ENCODE measurements around the gene CLPSL2.

DNA sequence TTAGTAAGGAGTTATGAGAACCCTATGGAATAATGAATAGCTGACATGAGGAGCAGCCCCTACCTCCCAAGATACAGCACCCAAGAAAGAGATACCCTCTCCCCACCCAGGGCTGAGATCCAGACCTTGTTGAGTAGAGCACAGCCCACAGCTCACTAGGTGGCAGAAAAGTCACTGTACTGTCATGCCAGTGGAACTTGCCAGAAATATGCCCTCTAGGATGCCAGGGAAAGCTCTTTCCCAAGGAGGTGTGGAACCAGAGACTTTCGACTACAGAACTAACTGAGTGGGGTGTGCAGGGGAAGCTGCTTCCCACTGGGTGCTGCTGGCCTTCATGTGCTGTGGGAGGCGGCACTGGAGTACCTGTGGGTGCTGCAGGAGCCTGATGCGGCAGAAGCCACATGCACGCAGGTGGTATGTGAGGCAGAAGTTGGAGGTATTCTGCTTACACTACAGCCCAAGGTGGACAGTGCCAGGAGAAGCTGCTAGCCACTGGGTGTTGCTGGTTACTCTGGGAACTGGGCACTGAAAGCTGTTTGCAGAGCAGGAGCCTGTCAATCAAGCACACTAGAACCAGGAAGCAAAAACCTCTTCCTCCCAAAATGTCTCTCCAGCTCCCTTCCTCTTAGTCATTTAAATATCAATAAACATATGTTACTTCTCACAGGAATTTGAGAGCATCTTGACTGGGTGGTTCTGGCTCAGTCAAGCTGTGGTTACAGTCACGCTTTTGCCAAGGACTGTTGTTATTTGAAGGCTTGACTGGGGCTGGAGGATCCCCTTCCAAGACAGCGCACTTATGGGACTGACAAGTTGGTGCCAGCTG lies 21.7 kb upstream of the CLPSL2 start:
- TF ChIP-seq, protein P1, sequence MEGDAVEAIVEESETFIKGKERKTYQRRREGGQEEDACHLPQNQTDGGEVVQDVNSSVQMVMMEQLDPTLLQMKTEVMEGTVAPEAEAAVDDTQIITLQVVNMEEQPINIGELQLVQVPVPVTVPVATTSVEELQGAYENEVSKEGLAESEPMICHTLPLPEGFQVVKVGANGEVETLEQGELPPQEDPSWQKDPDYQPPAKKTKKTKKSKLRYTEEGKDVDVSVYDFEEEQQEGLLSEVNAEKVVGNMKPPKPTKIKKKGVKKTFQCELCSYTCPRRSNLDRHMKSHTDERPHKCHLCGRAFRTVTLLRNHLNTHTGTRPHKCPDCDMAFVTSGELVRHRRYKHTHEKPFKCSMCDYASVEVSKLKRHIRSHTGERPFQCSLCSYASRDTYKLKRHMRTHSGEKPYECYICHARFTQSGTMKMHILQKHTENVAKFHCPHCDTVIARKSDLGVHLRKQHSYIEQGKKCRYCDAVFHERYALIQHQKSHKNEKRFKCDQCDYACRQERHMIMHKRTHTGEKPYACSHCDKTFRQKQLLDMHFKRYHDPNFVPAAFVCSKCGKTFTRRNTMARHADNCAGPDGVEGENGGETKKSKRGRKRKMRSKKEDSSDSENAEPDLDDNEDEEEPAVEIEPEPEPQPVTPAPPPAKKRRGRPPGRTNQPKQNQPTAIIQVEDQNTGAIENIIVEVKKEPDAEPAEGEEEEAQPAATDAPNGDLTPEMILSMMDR (IDR thresholded peaks at IDR 0.05), result peak; percentile 22; the same call in 1 of the 2 replicates
- no peak for TF ChIP-seq ZFX (IDR thresholded peaks at IDR 0.05; ENCODE audit: borderline replicate concordance)
